ENCODE data around the gene R3HDM2.
"Not testable (repeated sequence)": the region's sequence is repeated elsewhere in the genome, so short reads cannot be mapped to it uniquely, and the experiment has no call there.

Gene R3HDM2

DNA sequence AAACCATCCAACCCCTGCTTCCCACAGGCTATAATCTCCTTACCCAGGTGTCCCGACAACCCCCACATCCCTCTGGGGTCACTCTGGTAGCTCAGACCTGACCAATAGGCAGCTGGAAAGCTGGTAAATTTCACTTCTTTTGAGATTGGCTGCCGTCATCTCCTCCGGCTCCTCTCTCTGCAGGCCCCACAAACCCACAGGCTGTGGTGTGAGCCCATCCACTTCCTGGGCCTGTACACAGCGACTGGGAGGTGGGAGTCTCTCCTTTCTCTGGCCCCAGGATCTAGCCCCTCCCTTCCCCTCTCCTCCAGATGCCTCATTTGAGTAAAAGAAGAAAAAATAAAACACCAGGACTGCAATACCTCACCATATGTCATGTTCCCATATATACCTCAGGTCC, 4.5 kb upstream of the R3HDM2 start:
- Mint-ChIP-seq H3K27ac (no peak overlapping the region), H3K4me1 (peaks cover 18% of the 10 kb centered on the region), H3K9me3 (no peaks in the 10 kb centered on the region), H3K27me3 (peaks cover 15% of the 10 kb centered on the region), H3K36me3 (no peaks in the 10 kb centered on the region), H3K4me3 (peak overlapping the region; percentile 10)
- CTCF ChIA-PET, result interaction anchor here (0.9 to 3.3 kb wide), 3 partner anchors 14 to 21 kb away, joined by 3 to 17 read pairs (median 4); partner anchors contain the start of gene INHBE
- DNase-seq, result no peak

DNA sequence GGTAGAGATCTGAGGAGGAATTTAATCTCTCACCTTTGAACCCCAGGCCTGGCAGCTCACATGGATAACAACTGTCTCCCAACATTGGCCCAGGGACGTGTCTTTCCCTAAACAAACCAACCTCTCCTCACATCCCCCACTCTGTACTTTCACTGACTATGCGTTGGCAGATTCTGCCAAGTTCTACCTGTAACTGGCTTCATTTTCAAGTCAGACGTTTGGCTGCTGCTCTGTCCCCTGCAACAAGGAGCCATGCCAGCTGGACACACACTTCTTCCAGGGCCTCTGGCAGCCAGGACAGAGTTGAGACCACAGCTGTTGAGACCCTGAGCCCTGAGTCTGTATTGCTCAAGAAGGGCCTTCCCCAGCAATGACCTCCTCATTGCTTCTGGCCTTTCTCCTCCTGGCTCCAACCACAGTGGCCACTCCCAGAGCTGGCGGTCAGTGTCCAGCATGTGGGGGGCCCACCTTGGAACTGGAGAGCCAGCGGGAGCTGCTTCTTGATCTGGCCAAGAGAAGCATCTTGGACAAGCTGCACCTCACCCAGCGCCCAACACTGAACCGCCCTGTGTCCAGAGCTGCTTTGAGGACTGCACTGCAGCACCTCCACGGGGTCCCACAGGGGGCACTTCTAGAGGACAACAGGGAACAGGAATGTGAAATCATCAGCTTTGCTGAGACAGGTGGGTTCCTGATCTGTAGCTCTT, 3.8 kb upstream of the R3HDM2 start, which contains the start of gene INHBC:
Gene INHBC, plus strand, starts transcription at position 268 of the 707 bp plus-strand sequence. Its CDS starts 103 bp downstream, at position 371.
- peaks cover 1% of the 10 kb centered on the region for H3K36me3 Mint-ChIP-seq
- CTCF ChIA-PET, result interaction anchor here (0.6 to 3.3 kb wide), 4 partner anchors 9 to 21 kb away, joined by 3 to 17 read pairs (median 4); partner anchors contain the start of gene INHBE
- peak within 1 kb of the TSS; percentile 10 for H3K4me3 Mint-ChIP-seq
- H3K27me3 Mint-ChIP-seq, result peaks cover 10% of the 10 kb centered on the region
- DNase-seq, result no peak
- H3K27ac Mint-ChIP-seq, result no peak within 1 kb of the TSS
- no peaks in the 10 kb centered on the region for H3K9me3 Mint-ChIP-seq
- peaks cover 24% of the 10 kb centered on the region for H3K4me1 Mint-ChIP-seq

DNA sequence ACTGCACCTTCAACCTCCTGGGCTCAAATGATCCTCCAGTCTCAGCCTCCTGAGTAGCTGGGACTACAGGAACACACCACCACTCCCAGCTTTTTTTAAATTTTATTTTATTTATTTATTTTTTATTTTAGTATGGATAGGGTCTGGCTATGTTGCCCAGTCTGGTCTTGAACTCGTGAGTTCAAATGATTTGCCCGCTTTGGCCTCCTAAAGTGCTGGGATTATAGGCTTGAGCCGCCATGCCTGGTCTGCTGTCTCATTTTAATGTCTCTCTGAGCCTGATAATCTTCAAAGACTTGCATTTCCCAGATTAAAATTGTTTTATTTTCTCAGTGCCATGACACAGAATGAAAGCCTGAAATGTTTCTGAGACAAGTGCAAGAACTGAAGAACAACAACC, 2.5 kb upstream of the R3HDM2 start:
- H3K4me1 Mint-ChIP-seq, result peaks cover 34% of the 10 kb centered on the region
- H3K4me3 Mint-ChIP-seq, result no peak overlapping the region
- H3K9me3 Mint-ChIP-seq, result no peaks in the 10 kb centered on the region
- CTCF ChIA-PET, result interaction anchor here (1.8 to 1.9 kb wide), 2 partner anchors 18 to 25 kb away, joined by 8 to 11 read pairs; partner anchors contain the start of gene GLI1
- H3K36me3 Mint-ChIP-seq, result peaks cover 5% of the 10 kb centered on the region
- no peak overlapping the region for H3K27ac Mint-ChIP-seq
- DNase-seq, result no peak
- peaks cover 5% of the 10 kb centered on the region for H3K27me3 Mint-ChIP-seq

DNA sequence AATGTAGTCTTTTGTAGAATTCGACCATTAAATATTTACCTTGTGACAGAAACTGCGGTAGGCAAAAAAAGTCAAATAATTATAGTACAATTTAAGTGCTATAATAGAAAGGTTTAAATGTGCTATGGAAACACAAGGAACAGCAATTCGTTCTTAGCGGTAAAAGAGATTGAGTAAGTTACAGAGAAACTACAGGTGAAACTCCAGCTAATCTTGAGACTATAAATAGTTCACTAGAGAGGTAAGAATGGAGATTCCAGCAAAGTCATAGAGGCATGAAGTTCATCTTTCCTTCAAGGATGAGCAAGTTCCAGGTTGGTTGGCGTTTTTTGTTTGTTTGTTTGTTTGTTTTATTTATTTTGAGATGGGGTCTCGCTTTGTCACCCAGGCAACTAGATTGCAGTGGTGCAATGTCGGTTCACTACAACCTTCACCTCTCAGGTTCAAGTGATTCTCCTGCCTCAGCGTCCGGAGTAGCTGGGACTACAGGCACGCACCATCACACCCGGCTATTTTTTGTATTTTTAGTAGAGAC, 878 bp upstream of the R3HDM2 start:
- Mint-ChIP-seq H3K36me3 (peaks cover 7% of the 10 kb centered on the region), H3K27ac (peak overlapping the region; percentile 96), H3K27me3 (peaks cover 5% of the 10 kb centered on the region), H3K9me3 (no peaks in the 10 kb centered on the region), H3K4me1 (peaks cover 43% of the 10 kb centered on the region), H3K4me3 (peak overlapping the region; percentile 83)
- no peak for DNase-seq
- CTCF ChIA-PET, result interaction anchor here (1.2 to 1.9 kb wide), 3 partner anchors 20 to 160 kb away, joined by 4 to 11 read pairs (median 8); partner anchors contain the start of gene GLI1

DNA sequence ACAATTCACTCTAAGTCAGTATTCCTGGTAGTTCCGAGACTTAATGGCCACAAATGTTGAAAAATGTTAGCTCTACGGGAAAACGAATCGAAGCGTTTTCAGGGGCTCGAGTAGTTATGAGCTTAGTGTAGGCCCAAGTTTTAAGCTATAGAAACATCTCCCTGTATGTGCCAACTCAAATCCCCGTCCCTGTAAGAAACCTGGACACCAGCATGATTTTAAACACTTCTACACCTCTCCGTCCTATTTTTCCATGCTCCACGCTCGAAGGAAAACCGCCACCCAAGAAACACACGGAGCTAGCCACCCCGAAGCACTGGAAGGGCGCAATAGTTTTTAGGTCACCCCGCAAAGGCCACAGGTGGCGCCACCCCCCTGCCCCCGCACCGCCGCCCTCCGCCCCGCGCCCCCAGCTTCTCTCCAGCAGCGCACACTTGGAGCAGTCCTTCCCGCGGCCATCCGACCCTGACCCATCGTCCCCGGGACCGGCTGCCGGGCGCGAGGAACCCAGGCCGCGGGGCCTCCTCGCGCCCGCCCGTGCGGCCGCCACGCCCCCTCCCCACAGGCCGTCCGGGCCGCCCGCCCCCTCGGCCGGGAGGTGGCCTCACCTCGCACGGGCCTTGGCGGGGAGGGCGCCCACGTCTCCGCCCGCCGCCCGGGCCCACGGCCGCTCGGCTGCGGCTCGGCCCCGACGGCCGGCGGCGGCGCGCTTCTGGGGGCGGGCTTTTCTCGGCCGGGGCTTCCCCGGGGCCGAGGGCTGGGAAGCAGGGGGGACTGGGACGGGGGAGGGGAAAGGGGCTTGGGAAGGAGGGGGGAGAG, 522 bp downstream of the R3HDM2 start:
- CTCF ChIA-PET, result interaction anchor here (0.7 to 1.4 kb wide), 8 partner anchors 14 to 201 kb away, joined by 3 to 4 read pairs (median 3); partner anchors contain the start of genes GLI1 and SHMT2
- Mint-ChIP-seq H3K9me3 (no peaks in the 10 kb centered on the region), H3K36me3 (peaks cover 11% of the 10 kb centered on the region), H3K4me1 (peaks cover 45% of the 10 kb centered on the region), H3K27me3 (peaks cover 3% of the 10 kb centered on the region), H3K4me3 (peak overlapping the region; percentile 89), H3K27ac (peak overlapping the region; percentile 98)
- DNase-seq, result peak; percentile 65

DNA sequence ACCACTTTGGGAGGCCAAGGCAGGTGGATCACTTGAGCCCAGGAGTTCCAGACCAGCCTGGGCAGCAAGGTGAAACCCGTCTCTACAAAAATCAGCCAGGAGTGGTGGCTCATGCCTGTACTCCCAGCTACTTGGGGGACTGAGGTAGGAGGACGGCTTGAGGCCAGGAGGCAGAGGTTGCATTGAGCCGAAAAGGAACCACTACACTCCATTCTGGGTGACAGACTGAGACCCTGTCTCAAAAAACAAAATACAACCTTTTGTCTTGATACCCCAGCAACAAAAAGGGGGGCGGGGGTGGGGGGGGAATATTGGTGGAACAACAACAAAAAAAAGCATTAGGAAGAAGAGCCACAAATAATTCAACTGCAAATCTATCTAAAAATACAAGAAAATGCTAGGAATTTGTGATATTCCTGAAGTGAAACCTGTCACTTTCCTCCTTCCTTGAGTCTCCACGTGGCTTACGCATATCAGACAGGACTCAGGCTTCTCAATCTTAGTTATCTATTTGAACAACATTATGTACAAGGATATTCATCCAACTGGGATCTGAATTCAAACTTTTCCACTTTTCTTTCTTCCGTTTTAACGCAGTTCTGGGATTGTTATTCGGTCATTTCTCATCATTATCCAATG, 1.3 kb downstream of the R3HDM2 start:
- peak overlapping the region; percentile 98 for H3K27ac Mint-ChIP-seq
- no peaks in the 10 kb centered on the region for H3K27me3 Mint-ChIP-seq
- CTCF ChIA-PET, result interaction anchor here (0.7 to 1.4 kb wide), 8 partner anchors 15 to 200 kb away, joined by 3 to 4 read pairs (median 3); partner anchors contain the start of genes GLI1 and SHMT2
- H3K9me3 Mint-ChIP-seq, result no peaks in the 10 kb centered on the region
- H3K36me3 Mint-ChIP-seq, result peaks cover 14% of the 10 kb centered on the region
- H3K4me1 Mint-ChIP-seq, result peaks cover 43% of the 10 kb centered on the region
- H3K4me3 Mint-ChIP-seq, result peak overlapping the region; percentile 89
- no peak for DNase-seq

DNA sequence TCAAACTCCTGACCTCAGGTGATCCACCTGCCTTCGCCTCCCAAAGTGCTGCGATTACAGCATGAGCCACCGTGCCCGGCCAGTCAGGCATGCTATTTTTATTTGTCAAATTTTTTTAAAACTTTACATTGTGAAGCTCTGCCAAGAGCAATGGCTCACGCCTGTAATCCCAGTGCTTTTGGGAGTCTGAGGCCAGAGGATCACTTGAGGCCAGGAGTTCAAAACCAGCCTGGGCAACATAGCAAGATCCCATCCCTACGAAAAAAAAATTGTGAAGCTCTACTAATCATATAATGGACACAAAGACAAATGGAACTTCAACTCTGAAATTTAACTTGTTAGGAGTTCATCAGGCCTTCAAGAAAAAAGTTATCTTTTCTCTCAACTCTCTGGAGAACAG, 1.9 kb downstream of the R3HDM2 start:
- H3K4me1 Mint-ChIP-seq, result peaks cover 43% of the 10 kb centered on the region
- no peaks in the 10 kb centered on the region for H3K9me3 Mint-ChIP-seq
- no peaks in the 10 kb centered on the region for H3K27me3 Mint-ChIP-seq
- peak overlapping the region; percentile 82 for H3K27ac Mint-ChIP-seq
- CTCF ChIA-PET, result interaction anchor here (1.4 kb wide), 1 partner anchor 50 kb away, joined by 3 read pairs; no protein-coding TSS in a partner anchor
- H3K4me3 Mint-ChIP-seq, result peak overlapping the region; percentile 89
- no peak for DNase-seq
- peaks cover 17% of the 10 kb centered on the region for H3K36me3 Mint-ChIP-seq

DNA sequence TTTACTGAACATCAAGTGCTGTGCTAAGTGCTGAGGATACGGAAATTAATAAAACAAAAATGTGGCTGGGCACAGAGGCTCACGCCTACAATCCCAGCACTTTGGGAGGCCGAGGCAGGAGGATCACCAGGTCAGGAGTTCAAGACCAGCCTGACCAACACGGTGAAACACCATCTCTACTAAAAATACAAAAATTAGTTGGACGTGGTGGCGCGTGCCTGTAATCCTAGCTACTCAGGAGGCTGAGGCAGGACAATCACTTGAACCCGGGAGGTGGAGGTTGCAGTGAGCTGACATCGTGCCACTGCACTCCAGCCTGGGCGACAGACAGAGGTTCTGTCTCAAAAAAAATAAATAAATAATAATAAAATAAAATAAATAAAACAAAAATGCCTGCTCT, 3.9 kb downstream of the R3HDM2 start:
- H3K27ac Mint-ChIP-seq, H3K27me3 Mint-ChIP-seq, H3K9me3 Mint-ChIP-seq, CTCF ChIA-PET, DNase-seq, H3K4me3 Mint-ChIP-seq: not testable (repeated sequence)
- Mint-ChIP-seq H3K36me3 (peaks cover 27% of the 10 kb centered on the region), H3K4me1 (peaks cover 40% of the 10 kb centered on the region)

DNA sequence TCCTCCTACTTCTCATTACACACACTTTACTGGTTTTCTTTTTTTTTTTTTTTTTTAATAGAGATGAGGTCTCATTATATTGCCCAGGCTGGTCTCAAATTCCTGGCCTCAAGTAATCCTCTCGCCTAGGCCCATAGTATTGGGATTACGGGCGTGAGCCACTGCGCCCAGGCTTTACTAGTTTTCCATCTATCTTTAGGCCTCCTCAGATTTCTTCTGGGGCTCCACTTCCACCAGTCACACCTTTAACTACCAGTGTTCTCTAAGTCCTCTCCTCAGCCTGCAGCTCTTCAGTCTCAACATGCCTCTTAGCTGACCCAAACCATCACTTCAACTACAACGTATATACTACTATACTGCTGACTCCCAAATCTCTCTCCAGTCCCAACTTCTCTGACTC, 10.4 kb downstream of the R3HDM2 start:
- Mint-ChIP-seq H3K27ac (no peak overlapping the region), H3K27me3 (no peaks in the 10 kb centered on the region), H3K9me3 (no peaks in the 10 kb centered on the region), H3K4me3 (no peak overlapping the region), H3K4me1 (no peaks in the 10 kb centered on the region), H3K36me3 (peaks cover 26% of the 10 kb centered on the region)
- no peak for DNase-seq
- CTCF ChIA-PET, result interaction anchor here (0.6 kb wide), 1 partner anchor 41 kb away, joined by 3 read pairs; no protein-coding TSS in a partner anchor

DNA sequence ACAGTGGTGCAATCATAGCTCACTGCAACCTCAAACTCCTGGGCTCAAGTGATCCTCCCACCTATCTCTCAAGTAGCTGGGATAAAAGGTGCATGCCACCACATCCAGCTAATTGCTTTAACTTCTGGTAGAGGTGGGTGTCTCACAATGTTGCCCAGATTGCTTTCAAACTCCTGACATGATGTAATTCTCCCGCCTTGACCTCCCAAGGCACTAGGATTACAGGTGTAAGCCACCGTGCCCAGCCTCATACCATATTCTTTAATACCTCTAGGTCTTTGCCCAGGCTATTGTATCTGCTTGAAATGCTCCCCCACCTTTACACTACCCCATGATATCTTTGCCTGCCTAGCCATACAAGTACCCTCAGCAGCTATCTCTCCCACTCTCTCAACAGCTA, 11.3 kb downstream of the R3HDM2 start:
- H3K4me1 Mint-ChIP-seq, result no peaks in the 10 kb centered on the region
- H3K4me3 Mint-ChIP-seq, result no peak overlapping the region
- no peak overlapping the region for H3K27ac Mint-ChIP-seq
- CTCF ChIA-PET, result no interaction called here
- H3K27me3 Mint-ChIP-seq, result no peaks in the 10 kb centered on the region
- peaks cover 21% of the 10 kb centered on the region for H3K36me3 Mint-ChIP-seq
- DNase-seq, result no peak
- no peaks in the 10 kb centered on the region for H3K9me3 Mint-ChIP-seq

DNA sequence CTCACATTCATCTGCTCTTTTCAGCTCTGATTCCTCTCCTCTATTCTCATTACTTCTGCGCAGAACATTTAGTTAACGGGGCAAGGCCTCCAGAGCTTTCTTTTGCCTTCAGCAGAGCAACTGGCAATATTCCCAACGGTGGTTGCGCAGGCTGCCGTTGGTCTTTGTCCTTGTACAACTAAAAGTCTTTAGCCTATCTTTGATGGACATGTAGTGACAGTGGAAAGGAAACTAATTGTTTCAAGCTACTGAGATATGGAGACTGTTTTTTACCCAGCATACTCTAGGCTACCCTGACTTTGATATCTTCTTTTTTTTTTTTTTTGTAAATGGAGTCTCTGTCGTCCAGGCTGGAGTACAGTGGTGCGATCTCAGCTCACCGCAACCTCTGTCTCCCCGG, 12.6 kb downstream of the R3HDM2 start:
- Mint-ChIP-seq H3K27ac (no peak overlapping the region), H3K27me3 (no peaks in the 10 kb centered on the region), H3K4me1 (no peaks in the 10 kb centered on the region), H3K4me3 (no peak overlapping the region), H3K9me3 (no peaks in the 10 kb centered on the region), H3K36me3 (peaks cover 19% of the 10 kb centered on the region)
- DNase-seq, result no peak
- CTCF ChIA-PET, result interaction anchor here (0.7 kb wide), 1 partner anchor 96 kb away, joined by 3 read pairs; no protein-coding TSS in a partner anchor

DNA sequence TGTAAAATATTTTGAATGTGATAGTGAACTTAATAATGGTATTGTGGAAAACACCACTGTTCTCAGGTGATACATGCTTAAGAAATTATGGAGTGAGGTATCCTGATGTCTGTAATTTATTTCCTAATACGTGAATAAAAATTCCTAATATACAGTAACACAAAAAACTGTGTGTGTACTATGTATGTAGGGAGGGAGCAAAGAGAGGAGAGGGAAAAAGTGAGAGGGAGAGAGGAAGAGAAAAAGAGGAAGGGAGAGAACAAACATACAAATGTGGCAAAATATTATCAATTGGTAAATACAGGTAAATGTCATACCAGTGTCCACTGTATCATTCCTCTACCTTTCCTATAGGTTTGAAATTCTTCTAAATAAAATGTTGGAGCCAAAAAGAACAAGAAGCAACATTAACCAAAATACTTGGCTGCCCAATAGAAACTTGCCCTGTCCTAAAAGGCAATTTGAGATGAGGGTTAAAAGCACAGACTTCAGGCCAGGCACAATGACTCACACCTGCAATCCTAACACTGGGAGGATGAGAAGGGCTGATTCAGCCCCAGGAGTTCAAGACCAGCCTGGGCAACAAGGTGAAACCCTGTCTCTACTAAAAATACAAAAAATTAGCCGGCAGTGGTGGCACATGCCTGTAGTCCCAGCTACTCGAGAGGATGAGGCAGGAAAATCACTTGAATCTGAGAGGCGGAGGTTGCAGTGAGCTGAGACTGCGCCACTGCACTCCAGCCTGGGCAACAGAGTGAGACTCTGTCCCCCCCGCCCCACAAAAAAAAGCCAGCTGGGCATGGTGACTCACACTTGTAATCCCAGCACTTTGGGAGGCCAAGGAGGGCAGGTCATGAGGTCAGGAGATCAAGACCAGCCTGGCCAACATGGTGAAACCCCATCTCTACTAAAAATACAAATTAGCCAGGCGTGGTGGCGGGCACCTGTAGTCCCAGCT, 14.5 kb downstream of the R3HDM2 start:
- Mint-ChIP-seq H3K4me1 (no peaks in the 10 kb centered on the region), H3K27ac (no peak overlapping the region)
- no peak for DNase-seq

DNA sequence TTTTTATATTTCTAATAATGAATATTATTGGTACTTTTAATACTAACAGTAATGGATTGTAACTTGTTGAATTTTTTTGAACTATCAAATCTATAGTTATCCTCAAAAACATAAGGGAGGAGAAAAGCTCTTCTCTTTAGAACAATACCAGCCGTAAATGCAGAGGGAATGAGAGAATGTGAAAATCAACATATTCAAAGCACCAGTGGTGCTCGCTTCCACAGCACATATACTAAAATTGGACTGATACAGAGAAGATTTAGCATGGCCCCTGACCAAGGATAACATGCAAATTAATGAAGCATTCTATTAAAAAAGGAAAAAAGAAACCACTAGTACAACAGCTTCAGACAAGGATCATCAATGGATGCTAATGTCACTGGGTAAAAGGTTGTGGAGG, 15.8 kb downstream of the R3HDM2 start:
- Mint-ChIP-seq H3K27me3 (no peaks in the 10 kb centered on the region), H3K9me3 (no peaks in the 10 kb centered on the region), H3K27ac (no peak overlapping the region), H3K4me1 (no peaks in the 10 kb centered on the region), H3K4me3 (no peak overlapping the region), H3K36me3 (peaks cover 8% of the 10 kb centered on the region)
- no peak for DNase-seq
- CTCF ChIA-PET, result interaction anchor here (1.1 kb wide), 1 partner anchor 15 kb away, joined by 3 read pairs; no protein-coding TSS in a partner anchor

More for the DNA sequence above, 14.5 kb downstream of the R3HDM2 start:
- Mint-ChIP-seq H3K36me3 (peaks cover 11% of the 10 kb centered on the region), H3K9me3 (no peaks in the 10 kb centered on the region), H3K4me3 (no peak overlapping the region), H3K27me3 (no peaks in the 10 kb centered on the region)
- CTCF ChIA-PET, result interaction anchor here (0.9 kb wide), 1 partner anchor 108 kb away, joined by 3 read pairs; no protein-coding TSS in a partner anchor
